IPS-11a (cell line): ENCODE measurements around the gene ASCL2.

ENCODE experiments used
- H3K4me3 ChIP-seq: one replicate; pipeline ENCODE4 v1.5.1; 2013; ENCODE audit warnings: low read depth, low read length, control low read depth

Gene ASCL2, protein sequence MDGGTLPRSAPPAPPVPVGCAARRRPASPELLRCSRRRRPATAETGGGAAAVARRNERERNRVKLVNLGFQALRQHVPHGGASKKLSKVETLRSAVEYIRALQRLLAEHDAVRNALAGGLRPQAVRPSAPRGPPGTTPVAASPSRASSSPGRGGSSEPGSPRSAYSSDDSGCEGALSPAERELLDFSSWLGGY

DNA sequence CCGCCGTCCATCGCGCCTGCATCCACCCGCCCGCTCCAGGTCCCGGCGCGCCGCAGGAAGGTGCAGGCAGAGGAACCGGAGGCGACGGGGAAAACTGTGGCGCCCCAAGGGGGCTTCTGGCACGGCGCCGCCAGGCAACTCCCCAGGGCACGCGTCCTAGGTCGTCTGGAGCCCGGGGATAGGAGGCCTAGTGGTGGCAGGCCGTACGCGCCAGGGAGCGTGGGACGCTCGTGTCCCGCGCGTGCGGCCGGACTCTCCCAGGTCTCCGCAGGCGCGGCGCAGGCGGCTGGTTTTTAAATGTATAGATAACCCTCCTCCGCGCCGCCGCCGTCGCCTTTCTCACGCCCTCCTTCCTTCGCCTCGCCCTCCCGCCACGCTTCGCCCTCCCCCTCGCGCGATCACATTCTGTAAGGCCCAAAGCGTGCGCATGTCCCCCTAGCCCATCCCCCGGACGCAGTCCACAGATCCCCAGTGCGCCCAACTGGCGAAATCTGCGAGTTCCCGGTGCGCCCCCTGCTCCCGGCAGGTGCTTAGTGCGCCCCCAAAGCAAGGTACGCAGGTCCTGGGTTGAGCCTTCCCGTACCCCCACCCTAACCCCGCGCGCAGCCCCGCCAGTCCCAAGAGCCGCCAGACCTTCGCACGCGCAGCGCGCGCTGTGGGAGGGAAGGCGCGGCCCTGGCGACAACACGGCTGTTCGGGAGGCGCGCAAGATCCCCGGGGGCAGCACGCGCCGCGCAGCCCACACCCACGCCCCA is at the start of gene ASCL2:
TSS of gene ASCL2 (minus strand) at position 267 of the 755 bp plus-strand sequence. CDS start at position 11, 256 bp downstream.
- H3K4me3 ChIP-seq = no peak within 1 kb of the TSS

DNA sequence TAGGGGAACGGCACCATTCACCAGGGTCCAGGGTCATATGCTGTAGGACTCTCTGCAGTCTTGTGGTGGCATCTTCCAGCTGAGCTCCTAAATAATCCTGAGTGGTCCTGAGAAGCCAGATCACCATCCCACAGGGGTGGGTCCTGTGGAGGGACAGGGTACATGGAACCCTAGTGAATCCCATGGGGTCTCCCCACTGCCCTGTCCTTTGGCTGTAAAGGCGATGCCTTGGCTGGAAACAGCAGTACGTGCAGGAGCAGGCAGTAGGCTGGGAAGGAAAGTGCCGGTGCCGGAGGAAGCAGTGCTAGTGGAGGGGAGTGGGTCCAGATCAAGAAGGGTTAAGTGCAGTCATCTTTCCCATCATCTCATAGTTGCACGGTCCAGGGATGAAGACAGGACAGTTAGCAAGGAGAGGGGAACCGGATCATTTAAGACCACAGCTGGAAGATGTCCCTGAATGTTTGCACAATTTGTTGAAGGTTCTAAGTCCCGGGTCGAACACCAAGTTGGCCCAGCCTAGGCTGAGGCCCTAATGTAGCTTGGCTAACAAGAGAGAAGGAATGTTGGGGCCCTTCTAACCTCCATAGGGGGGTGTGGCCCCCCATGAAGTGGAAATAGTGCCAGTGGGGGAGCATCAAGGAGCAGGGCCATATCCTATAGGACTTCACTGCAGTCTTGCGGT is 49.5 kb upstream of the ASCL2 start:
- no peak overlapping the region for H3K4me3 ChIP-seq

GRCh38 chr11:2318707-2319106 is 48.3 kb upstream of the ASCL2 start:
- H3K4me3 ChIP-seq = no peak overlapping the region

GRCh38 chr11:2318123-2318522 is 47.7 kb upstream of the ASCL2 start:
- no peak overlapping the region for H3K4me3 ChIP-seq

- no peak overlapping the region for H3K4me3 ChIP-seq
These were observed 47.1 kb upstream of the ASCL2 start for GRCh38 chr11:2317354-2318050.

- no peak overlapping the region for H3K4me3 ChIP-seq
These were observed 46.5 kb upstream of the ASCL2 start for GRCh38 chr11:2316963-2317244.

DNA sequence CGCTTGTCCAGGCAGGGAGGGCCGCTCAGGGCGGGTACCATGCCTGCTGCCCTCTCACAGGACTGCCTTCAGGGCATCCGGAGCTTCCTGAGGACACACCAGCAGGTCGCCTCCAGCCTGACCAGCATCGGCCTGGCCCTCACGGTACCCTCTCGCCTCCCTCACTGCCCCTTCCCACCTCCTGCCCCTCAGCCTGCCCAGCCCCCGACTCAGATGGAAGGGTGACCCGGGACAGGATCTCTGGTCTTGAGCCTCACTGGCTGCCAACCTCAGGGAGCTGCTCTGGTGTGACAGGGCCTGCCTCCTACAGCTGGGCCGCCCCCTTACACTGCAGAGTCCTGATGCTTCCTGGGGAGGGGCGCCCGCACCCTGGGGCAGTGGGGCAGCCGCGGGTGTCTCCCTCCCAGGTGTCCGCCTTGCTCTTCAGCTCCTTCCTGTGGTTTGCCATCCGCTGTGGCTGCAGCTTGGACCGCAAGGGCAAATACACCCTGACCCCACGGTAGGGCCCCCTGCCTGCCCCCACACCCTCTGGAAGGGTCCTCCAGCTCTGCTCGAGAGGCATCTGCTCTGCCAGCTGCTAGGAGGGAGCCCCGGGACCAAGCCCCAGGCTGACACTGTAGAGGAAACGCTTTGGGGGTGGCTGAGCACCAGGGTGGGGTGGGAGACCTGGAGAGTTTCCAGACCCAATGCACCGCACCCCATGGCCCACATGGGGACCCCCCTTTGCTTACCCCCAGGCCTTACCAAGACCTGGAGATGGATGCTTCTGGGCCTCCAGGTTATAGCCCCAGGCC is 46.0 kb upstream of the ASCL2 start:
- H3K4me3 ChIP-seq = no peak overlapping the region

DNA sequence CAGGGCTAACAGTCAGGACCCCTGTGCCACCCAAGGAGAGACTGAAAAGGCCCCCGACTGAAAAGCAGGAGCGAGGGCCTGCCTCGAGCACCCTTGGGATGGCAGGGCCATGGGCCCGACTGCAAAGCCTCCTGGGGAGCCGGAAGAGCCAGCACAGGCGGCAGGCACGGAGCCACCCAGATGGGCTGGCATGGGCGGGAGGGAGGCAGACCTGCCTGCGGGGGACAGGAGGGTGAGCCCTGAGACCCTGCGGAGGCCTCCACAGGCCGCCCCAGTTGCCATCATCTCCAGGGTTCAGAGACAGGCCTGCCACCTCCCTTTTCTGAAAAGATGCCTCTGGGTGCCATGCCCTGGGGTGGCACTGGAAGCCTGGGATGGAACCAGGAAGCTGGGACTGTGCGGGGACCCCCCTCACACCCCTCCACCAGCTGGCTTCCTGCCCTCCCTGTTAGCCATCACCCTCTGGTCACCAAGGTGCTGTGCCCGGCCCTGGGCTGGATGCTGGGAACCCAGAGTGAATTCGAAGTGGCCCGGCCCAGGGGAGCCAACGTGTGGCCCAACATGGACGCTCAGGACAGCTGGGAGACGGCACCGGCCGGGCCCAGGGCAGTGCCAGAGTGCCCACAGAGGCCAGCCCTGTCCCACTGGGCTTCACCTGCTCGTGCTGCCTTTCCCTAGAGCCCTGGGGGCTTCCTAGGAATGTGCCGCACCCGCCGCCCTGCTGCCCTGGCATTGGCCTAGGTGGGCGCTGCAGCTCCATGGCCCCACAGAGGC is 45.2 kb upstream of the ASCL2 start:
- H3K4me3 ChIP-seq = no peak overlapping the region

DNA sequence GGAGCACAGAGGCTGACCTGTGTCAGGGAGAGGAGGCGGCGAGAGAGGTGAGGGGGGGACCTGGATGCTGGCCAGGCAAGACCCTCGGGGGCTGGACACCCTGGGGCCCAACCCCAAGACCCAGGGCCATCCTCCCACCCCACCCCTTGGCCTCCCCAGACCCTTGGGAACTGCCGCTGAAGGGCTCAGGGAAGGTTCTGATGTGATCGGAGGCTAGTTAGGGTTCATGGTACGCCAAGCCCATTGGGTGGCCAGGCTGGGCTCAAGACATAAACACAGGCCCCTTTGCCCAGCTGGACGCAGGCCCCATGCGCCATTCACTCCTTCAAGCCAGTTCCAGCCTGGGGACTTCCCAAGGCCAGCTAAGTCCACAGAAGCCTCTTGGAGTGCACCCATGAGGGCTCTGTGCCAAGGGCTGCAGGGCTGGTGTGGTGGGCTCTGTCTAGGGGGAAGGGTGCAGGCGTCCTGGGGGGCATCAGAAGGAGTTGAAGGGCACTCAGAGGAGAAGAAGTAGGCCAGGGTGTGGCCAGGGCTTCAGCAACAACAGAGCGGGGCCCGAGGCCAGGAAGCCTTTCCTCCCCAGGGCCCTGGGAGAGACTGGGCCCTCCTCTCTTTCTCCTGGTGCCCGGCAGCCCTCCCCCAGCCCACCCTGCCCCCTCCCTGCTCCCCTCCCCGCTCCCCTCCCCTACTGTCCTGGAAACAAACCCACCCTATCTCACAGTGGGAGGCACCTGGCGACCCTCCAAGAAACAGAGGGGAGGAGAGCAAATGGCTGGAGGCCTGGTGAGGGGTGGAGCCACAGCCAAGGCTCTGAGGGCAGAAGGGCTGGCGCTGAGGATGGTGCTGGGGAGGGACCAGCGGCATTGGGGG is 44.4 kb upstream of the ASCL2 start:
- H3K4me3 ChIP-seq = no peak overlapping the region

DNA sequence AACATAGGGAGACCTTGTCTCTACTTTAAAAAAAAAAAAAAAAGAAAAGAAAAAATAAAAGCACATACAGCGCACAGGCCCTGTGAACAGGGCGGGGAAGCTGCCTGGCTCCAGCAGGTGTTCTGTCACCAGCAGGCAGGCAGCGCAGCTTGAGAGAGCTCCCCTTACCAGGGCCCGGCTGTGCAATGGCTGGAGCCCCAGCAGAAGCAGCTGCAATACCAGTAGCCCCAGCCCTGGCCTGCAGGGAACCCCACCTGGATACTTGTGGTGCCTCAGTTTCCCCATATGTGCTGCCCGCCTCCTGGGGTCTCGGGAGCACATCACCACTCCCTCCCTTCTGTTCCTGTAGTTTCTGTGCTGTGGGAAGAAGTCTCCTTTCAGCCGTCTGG is 43.7 kb upstream of the ASCL2 start:
- no peak overlapping the region for H3K4me3 ChIP-seq

- H3K4me3 ChIP-seq = no peak overlapping the region
These were observed 42.9 kb upstream of the ASCL2 start for GRCh38 chr11:2313051-2313951.

DNA sequence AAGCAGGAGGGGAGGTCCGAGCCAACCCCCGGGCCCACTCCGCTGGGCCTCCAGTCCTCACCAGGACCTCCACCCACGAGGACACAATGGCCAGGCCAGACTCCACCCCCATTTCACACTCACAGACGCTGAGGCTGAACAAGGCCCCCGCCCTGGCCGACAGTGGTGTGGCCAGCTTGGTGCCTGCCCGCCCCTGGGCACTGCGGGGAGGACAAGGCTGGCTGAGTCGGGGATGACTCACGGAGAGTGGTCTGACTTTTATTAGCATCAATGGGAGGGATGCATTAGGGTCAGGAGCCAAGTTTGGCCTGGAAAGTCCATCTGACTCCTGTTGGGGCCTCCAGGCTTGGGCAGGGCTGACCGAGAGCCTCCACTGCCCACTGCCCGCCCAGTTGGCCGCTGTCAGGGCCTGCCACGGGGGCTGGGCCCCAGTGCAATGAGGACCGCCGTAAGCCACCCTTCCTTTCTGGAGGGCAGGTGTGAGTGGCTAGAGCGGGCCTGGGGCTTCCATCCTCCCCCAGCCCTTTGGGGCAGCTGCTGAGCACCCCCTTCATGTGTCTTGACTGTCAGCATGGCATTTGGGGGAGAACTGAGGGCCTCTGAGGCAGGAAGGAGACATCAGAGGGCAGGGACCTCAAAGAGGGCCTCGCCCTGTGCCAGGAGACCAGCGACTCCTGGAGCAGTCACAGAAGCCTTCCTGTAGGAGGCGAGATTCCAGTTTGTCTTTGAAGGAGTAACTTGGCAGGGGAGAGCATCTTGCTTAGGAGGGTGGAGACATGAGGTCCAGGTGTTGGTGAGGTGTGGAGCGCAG is 42.0 kb upstream of the ASCL2 start:
- H3K4me3 ChIP-seq = no peak overlapping the region

- H3K4me3 ChIP-seq = no peak overlapping the region
These were observed 41.2 kb upstream of the ASCL2 start for GRCh38 chr11:2311353-2312133.

- H3K4me3 ChIP-seq = no peak overlapping the region
These were observed 40.5 kb upstream of the ASCL2 start for GRCh38 chr11:2310786-2311352.

DNA sequence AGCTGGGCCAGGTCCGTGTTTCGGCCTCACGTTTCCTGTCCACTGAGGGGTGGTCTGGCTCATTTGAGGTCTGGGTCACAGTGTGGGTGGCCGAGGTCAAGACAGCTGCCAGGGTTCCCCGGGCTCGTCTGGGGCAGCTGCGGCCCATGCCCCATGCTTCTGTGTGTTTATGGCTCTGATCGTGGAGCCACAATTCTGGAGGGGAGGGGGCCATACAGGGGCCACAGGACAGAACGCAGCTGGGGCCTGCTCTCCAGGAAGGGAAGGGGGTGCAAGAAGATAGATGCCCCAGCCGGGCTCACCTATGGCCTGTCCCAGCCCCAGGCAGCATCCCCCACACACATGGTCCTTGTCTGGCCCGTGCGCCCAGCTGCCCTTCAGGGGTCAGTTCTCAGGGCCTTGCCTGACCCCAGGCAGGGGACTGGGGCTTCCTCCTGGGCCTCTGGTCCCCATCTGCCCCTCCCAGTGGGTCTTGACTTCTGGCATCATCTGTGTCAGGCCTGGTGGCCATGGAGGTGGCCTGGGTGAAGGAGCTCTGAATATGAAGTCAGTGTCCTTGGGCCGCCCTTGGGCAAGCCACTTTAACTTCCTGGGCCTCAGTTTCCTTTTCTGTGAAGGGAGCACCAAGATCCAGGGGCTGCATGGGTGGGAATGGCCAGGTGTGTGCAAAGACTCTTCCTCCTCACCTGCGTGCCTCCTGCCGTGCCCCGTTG is 39.8 kb upstream of the ASCL2 start:
- H3K4me3 ChIP-seq = no peak overlapping the region
